Liver (tissue), 9 donors: ENCODE results near the gene CD160. TPM values are rescaled to one million over a fixed set of nuclear protein-coding genes. Genes with fewer than 3 reads are reported as not detected.

ENCODE experiments used
- DNase-seq: peaks from one replicate; pipeline ENCODE4 v3.0.0-alpha.2; 2017; ENCODE audit warnings: low spot score
- H3K27ac ChIP-seq, 2 donors: one replicate each; pipeline ENCODE4 v1.7.0; 2013; ENCODE audit warnings: inconsistent platforms in 2 of 2, low read length in 2 of 2, control low read depth in 1 of 2, low read depth in 1 of 2, mild to moderate bottlenecking in 1 of 2
- H3K27me3 ChIP-seq, 4 donors: one replicate each; pipeline versions ENCODE4 v1.6.1 to v1.7.0; 2013; ENCODE audit warnings: low read length in 3 of 4, inconsistent platforms in 1 of 4, mild to moderate bottlenecking in 1 of 4, moderate library complexity in 1 of 4; ENCODE audit not compliant: control insufficient read depth in 4 of 4, insufficient read depth in 4 of 4
- H3K36me3 ChIP-seq, 4 donors: one replicate each; pipeline versions ENCODE4 v1.6.1 to v1.7.0; 2013; ENCODE audit warnings: low read length in 3 of 4, mild to moderate bottlenecking in 3 of 4, low read depth in 1 of 4, moderate library complexity in 1 of 4; ENCODE audit not compliant: control insufficient read depth in 4 of 4, insufficient read depth in 3 of 4
- H3K4me1 ChIP-seq, 4 donors: one replicate each; pipeline versions ENCODE4 v1.6.1 to v1.7.0; 2013; ENCODE audit warnings: low read length in 3 of 4, mild to moderate bottlenecking in 3 of 4, moderate library complexity in 1 of 4; ENCODE audit not compliant: control insufficient read depth in 4 of 4, insufficient read depth in 4 of 4
- H3K4me3 ChIP-seq, 3 donors: one replicate each; pipeline versions ENCODE4 v1.6.1 to v1.7.0; 2013; ENCODE audit warnings: low read length in 3 of 3, control low read depth in 1 of 3, low read depth in 1 of 3, mild to moderate bottlenecking in 1 of 3
- H3K9ac ChIP-seq, 2 donors: one replicate each; pipeline ENCODE4 v1.7.0; 2013; ENCODE audit warnings: low read length in 2 of 2, mild to moderate bottlenecking in 2 of 2, moderate library complexity in 2 of 2, control low read depth in 1 of 2, low read depth in 1 of 2
- H3K9me3 ChIP-seq, 4 donors: one replicate each; pipeline versions ENCODE4 v1.6.1 to v1.7.0; 2013; ENCODE audit warnings: low read length in 3 of 4; ENCODE audit not compliant: control insufficient read depth in 4 of 4
- FOXA1 ChIP-seq: IDR thresholded peaks from 2 replicates; pipeline ENCODE4 v1.6.1; 2016; ENCODE audit warnings: antibody characterized with exemption
- FOXA2 ChIP-seq: IDR thresholded peaks from 2 replicates; pipeline ENCODE4 v1.6.1; 2016; ENCODE audit warnings: antibody characterized with exemption
- GABPA ChIP-seq, 2 donors: IDR thresholded peaks in 1 of 2; conservative IDR thresholded peaks in 1 of 2; 2 replicates each; pipeline ENCODE4 v1.6.1; 2016; ENCODE audit warnings: antibody characterized with exemption in 2 of 2, mild to moderate bottlenecking in 1 of 2, moderate library complexity in 1 of 2
- HNF4A ChIP-seq, 2 donors: conservative IDR thresholded peaks; 2 replicates each; pipeline ENCODE4 v1.6.1; 2016; ENCODE audit warnings: antibody characterized with exemption in 2 of 2, mild to moderate bottlenecking in 2 of 2
- HNF4G ChIP-seq: IDR thresholded peaks from 2 replicates; pipeline ENCODE4 v1.6.1; 2016; ENCODE audit warnings: antibody characterized with exemption
- NR2F2 ChIP-seq: IDR thresholded peaks from 2 replicates; pipeline ENCODE4 v1.6.1; 2016; ENCODE audit warnings: antibody characterized with exemption
- RAD21 ChIP-seq, 2 donors: IDR thresholded peaks; 2 replicates each; pipeline ENCODE4 v1.6.1; 2016; ENCODE audit warnings: antibody characterized with exemption in 2 of 2, mild to moderate bottlenecking in 2 of 2
- RXRA ChIP-seq, 2 donors: IDR thresholded peaks; 2 replicates each; pipeline ENCODE4 v1.6.1; 2017 to 2018; ENCODE audit warnings: antibody characterized with exemption in 2 of 2, mild to moderate bottlenecking in 1 of 2
- SP1 ChIP-seq: IDR thresholded peaks from 2 replicates; pipeline ENCODE4 v1.6.1; 2018; ENCODE audit warnings: antibody characterized with exemption, mild to moderate bottlenecking
- WGBS: extraction: QIAGEN DNeasy Blood & Tissue Kit; methylation state at CpG from one replicate; pipeline ENCODE4 v1.1.7; 2013; 5-methylcytosine and 5-hydroxymethylcytosine counted together
- polyA plus RNA-seq, 2 donors: library from polyadenylated mRNA; stranded (reverse) in 1 of 2; unstranded in 1 of 2; fragments of 200-250 nt in 1 of 2; fragments of >200 nt in 1 of 2; fragmentation: Nextera tagmentation in 1 of 2; extraction: Ambion mirVana in 1 of 2; gene quantifications; one replicate each; pipeline versions ENCODE4 v1.2.1 to v1.2.3, GENCODE V29; 2013 to 2015
- total RNA-seq, 2 donors: library from RNA; depleted of rRNA; stranded (reverse); fragments of >200 nt; gene quantifications; one replicate each; pipeline ENCODE4 v1.2.3, GENCODE V29; 2014
- TF ChIP-seq, protein P1 (sequence below): fragments of 150-350 bp; IDR thresholded peaks from 2 replicates; pipeline ENCODE4 v1.5.1; 2017; ENCODE audit warnings: improper control_type of control experiment, low read depth, low read length; ENCODE audit not compliant: missing input control
- TF ChIP-seq, protein P2 (sequence below): IDR thresholded peaks from 2 replicates; pipeline ENCODE4 v1.6.1; 2016; ENCODE audit warnings: antibody characterized with exemption, mild to moderate bottlenecking
- TF ChIP-seq, protein P3 (sequence below): IDR thresholded peaks from 2 replicates; pipeline ENCODE4 v1.6.1; 2016; ENCODE audit warnings: antibody characterized with exemption
- donor health status: healthy.
- donor health status: healthy.
- donor health status: healthy.
- donor health status: healthy.
- donor health status: healthy.

The CD160 gene
- total and polyA plus RNA-seq, 4 donors, result 0.54 to 1.4 (median 1.1) TPM

GRCh38 chr1:145702052-145702451 is 17.2 kb upstream of the CD160 start:
- Histone ChIP-seq H3K27ac (no peak overlapping the region), H3K27me3 (no peaks in the 10 kb centered on the region), H3K9ac (no peak overlapping the region), H3K9me3 (no peaks in the 10 kb centered on the region), H3K36me3 (no peaks in the 10 kb centered on the region), H3K4me1 (peaks cover 6 to 49% (median 24%) of the 10 kb centered on the region in 4 donors), H3K4me3 (no peak overlapping the region)
- DNase-seq, result no peak
- TF ChIP-seq, protein P1, sequence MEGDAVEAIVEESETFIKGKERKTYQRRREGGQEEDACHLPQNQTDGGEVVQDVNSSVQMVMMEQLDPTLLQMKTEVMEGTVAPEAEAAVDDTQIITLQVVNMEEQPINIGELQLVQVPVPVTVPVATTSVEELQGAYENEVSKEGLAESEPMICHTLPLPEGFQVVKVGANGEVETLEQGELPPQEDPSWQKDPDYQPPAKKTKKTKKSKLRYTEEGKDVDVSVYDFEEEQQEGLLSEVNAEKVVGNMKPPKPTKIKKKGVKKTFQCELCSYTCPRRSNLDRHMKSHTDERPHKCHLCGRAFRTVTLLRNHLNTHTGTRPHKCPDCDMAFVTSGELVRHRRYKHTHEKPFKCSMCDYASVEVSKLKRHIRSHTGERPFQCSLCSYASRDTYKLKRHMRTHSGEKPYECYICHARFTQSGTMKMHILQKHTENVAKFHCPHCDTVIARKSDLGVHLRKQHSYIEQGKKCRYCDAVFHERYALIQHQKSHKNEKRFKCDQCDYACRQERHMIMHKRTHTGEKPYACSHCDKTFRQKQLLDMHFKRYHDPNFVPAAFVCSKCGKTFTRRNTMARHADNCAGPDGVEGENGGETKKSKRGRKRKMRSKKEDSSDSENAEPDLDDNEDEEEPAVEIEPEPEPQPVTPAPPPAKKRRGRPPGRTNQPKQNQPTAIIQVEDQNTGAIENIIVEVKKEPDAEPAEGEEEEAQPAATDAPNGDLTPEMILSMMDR, result no peak
- TF ChIP-seq HNF4A (conservative IDR thresholded peaks at IDR 0.05), result peak in 1 of 2 donors; percentile 41
- WGBS, result 83% methylated on average over 2 of the region's 2 CpGs

GRCh38 chr1:145702826-145703225 is 16.5 kb upstream of the CD160 start:
- WGBS, result 77% methylated on average over 7 of the region's 7 CpGs
- Histone ChIP-seq H3K4me1 (peaks cover 9 to 55% (median 30%) of the 10 kb centered on the region in 4 donors), H3K27me3 (no peaks in the 10 kb centered on the region), H3K9me3 (no peaks in the 10 kb centered on the region), H3K36me3 (no peaks in the 10 kb centered on the region), H3K27ac (no peak overlapping the region), H3K9ac (no peak overlapping the region), H3K4me3 (no peak overlapping the region)
- TF ChIP-seq GABPA (IDR thresholded peaks at IDR 0.05 in 1 of 2, conservative IDR thresholded peaks at IDR 0.05 in 1 of 2) (no peak), RXRA (IDR thresholded peaks at IDR 0.05) (no peak), HNF4G (no peak), NR2F2 (no peak), FOXA1 (no peak), RAD21 (IDR thresholded peaks at IDR 0.05) (no peak)
- TF ChIP-seq, protein P1, result no peak
- TF ChIP-seq, protein P2, sequence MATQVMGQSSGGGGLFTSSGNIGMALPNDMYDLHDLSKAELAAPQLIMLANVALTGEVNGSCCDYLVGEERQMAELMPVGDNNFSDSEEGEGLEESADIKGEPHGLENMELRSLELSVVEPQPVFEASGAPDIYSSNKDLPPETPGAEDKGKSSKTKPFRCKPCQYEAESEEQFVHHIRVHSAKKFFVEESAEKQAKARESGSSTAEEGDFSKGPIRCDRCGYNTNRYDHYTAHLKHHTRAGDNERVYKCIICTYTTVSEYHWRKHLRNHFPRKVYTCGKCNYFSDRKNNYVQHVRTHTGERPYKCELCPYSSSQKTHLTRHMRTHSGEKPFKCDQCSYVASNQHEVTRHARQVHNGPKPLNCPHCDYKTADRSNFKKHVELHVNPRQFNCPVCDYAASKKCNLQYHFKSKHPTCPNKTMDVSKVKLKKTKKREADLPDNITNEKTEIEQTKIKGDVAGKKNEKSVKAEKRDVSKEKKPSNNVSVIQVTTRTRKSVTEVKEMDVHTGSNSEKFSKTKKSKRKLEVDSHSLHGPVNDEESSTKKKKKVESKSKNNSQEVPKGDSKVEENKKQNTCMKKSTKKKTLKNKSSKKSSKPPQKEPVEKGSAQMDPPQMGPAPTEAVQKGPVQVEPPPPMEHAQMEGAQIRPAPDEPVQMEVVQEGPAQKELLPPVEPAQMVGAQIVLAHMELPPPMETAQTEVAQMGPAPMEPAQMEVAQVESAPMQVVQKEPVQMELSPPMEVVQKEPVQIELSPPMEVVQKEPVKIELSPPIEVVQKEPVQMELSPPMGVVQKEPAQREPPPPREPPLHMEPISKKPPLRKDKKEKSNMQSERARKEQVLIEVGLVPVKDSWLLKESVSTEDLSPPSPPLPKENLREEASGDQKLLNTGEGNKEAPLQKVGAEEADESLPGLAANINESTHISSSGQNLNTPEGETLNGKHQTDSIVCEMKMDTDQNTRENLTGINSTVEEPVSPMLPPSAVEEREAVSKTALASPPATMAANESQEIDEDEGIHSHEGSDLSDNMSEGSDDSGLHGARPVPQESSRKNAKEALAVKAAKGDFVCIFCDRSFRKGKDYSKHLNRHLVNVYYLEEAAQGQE, result no peak
- DNase-seq, result no peak

DNA sequence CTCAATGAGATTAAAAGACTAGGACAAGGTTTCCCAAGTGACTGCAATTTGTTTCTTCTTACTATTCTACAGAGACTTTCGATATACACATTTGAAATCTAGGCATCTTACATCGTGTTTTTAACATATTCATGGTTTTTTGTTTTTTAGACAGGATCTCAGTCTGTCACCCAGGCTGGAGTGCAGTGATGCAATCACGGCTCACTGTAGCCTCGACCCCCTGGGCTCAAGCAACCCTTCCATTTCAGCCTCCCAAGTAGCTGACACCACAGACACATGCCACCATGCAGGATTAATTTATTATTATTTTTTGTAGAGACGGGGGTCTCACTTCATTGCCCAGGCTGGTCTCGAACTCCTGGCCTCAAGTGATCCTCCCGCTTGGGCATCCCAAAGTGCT is 13.7 kb upstream of the CD160 start:
- 68% methylated on average over 7 of the region's 7 CpGs for WGBS
- no peak for DNase-seq
- no peaks in the 10 kb centered on the region for H3K9me3 ChIP-seq
- H3K4me1 ChIP-seq, result peaks cover 10 to 72% (median 46%) of the 10 kb centered on the region in 4 donors
- H3K27me3 ChIP-seq, result no peaks in the 10 kb centered on the region
- no peak overlapping the region for H3K9ac ChIP-seq
- no peaks in the 10 kb centered on the region for H3K36me3 ChIP-seq
- TF ChIP-seq FOXA2 (no peak), SP1 (no peak)
- TF ChIP-seq, protein P1, result no peak
- TF ChIP-seq, protein P3, sequence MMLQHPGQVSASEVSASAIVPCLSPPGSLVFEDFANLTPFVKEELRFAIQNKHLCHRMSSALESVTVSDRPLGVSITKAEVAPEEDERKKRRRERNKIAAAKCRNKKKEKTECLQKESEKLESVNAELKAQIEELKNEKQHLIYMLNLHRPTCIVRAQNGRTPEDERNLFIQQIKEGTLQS, result no peak
- H3K4me3 ChIP-seq, result peak overlapping the region in 2 of 3 donors; percentile 70 to 74
- H3K27ac ChIP-seq, result no peak overlapping the region
